Measurements from ENCODE around the gene C4orf50.

Gene C4orf50

DNA sequence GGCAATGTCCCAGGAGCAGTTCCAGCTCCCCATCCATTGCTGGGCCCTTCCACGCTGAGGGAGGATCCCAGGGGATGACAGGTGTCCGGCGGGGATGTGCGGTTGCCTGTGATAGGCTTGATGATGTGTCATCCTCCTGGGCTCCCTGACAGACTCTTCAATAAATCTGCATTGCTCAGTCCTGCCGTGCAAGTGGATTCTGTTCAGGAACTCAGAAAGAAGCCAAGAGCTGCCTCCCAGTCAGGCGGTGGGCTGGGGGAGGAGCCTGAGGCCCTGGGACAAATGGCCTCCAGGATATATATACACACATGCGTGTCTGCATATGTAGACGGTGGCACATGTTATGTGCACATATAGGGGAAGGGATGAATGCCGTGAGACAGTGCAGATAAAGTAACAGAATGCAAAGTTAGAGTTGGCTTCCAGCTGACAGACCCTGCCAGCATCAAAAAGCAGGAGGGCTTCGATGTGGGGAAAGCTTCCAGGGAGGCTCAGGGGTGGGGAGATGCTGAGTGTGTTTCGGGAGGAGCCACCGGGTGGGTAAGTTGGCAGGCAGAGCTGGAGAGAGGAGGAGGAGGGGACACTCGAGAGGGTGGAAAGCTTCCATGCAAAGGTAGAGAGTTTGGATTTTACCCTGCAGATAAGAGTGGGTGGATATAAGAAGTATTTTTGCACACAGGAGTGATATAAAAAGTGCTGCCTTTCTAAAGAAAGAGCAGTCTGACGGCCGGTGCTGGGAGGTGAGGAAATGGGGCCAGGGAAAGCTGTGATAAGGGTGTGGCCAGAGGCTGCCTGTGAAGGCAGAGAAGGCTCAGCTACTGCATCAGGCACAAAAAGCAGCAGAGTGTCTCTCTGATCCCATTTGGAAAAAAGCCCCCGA lies 96.9 kb downstream of the C4orf50 start:
- no peak for DNase-seq (ENCODE audit: extremely low read depth, low read depth)
- TF ChIP-seq, protein P1, sequence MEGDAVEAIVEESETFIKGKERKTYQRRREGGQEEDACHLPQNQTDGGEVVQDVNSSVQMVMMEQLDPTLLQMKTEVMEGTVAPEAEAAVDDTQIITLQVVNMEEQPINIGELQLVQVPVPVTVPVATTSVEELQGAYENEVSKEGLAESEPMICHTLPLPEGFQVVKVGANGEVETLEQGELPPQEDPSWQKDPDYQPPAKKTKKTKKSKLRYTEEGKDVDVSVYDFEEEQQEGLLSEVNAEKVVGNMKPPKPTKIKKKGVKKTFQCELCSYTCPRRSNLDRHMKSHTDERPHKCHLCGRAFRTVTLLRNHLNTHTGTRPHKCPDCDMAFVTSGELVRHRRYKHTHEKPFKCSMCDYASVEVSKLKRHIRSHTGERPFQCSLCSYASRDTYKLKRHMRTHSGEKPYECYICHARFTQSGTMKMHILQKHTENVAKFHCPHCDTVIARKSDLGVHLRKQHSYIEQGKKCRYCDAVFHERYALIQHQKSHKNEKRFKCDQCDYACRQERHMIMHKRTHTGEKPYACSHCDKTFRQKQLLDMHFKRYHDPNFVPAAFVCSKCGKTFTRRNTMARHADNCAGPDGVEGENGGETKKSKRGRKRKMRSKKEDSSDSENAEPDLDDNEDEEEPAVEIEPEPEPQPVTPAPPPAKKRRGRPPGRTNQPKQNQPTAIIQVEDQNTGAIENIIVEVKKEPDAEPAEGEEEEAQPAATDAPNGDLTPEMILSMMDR (IDR thresholded peaks at IDR 0.05; ENCODE audit: low read depth, low read length): no peak

DNA sequence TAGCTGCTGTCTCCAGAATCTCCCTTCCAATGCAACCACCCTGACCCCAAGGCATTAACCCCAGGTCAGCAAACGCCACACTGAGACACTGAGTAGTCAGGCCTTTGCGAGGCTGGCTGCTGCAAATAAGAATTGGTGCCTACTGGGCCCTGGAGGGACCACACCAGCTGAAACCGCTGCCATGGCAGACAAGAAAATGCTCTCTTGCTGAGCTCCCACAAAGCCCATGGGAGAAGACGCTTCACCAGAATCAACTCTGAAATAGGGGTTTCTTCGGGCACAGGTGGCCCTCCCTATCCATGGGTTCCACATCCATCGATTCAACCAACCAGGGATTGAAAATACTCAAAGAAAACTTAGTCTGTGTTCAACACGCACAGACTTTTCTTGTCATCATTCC lies 98.7 kb downstream of the C4orf50 start:
- TF ChIP-seq, protein P1 (IDR thresholded peaks at IDR 0.05; ENCODE audit: low read depth, low read length): no peak
- no peak for DNase-seq (ENCODE audit: extremely low read depth, low read depth)

DNA sequence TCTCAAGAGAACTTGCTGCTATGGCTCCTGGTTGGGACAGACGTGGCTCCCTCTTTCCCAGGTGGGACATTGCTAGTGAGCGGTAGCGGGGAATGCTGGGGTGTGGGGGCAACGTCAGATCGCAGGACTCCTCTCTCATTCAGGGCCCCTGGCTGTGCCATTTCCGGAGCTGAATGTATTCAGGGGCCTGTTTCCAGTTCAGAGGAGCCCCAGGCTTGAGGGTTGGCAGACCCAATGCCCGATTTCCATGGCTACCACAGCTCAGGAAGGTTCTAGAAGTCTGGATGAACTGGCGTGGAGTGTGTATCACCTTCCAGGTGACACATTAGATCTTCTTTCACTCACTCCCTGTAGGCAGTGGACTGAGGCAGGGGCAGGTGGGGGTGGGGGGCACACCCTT lies 99.2 kb downstream of the C4orf50 start:
- TF ChIP-seq, protein P1 (IDR thresholded peaks at IDR 0.05; ENCODE audit: low read depth, low read length): no peak
- no peak for DNase-seq (ENCODE audit: extremely low read depth, low read depth)

DNA sequence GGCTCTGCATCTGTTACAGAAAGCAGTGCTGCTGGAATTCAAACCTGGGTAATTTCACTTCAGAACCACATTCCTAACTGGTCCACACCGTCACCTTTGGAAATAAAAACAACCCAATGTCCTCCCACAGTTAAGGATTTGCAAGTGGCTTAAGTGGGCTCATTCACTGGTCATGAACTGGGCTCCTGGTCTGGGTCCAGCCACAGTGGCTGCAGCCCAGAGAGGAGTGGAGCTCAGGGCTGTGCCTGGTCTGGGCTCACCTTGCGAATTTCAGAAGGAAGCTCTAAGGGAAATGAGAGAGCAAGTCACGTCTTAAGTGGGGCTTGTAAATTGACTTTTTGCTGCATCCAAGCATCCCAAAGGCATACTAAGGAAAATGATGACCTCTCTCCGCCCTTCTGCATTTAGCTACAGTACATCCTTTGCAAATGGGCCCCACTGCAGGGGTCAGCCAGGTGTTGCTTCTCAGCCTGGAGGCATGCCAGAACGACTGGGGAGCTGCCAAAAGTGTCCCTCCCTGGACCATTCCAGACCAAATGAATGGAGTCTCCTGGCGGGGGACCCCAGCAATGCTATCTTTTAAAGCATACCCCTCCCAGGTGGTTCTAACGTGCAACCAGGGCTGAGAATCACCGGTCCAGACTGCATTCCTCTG lies 99.8 kb downstream of the C4orf50 start:
- TF ChIP-seq, protein P1 (IDR thresholded peaks at IDR 0.05; ENCODE audit: low read depth, low read length): no peak
- DNase-seq (ENCODE audit: extremely low read depth, low read depth): no peak

DNA sequence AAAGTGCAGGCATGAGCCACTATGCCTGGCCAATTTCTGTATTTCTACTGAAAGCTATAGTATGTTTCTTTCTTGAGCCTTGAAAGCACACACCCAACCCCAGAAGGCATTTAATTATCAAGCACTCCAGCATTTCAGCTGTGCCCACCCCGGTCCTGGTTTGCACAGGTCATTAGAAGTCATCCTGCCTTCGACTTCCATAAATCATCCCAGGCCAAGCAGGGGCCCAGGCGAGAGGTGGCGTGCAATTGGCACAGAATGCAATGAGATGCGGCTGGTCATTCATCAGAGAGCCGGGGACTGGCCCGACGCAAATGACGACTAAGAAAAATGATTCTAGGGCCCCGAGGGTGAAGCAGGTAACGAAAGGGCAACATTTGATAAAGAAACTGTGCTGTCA lies 100.6 kb downstream of the C4orf50 start:
- no peak for DNase-seq (ENCODE audit: extremely low read depth, low read depth)
- TF ChIP-seq, protein P1 (IDR thresholded peaks at IDR 0.05; ENCODE audit: low read depth, low read length): no peak

DNA sequence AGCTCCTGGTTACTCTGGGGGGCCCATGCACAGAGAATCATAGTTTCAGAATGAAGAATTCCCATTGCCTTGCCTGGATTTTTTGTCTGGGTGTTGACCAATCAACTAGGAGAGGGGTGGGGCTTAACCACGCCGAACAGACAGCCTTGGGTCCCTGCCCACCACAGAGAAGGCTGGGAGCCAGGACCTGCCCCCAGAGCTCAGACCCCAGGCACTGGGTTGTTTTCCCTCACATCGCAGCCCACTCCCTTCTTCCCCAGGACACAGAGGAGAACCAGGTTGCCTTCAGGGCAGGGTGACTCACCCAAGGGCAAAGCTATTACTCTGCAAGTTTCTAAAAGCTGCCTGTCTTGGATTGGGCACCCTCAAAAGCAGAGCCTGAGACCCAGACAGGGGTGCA lies 102.0 kb downstream of the C4orf50 start:
- DNase-seq (ENCODE audit: extremely low read depth, low read depth): no peak
- TF ChIP-seq, protein P1 (IDR thresholded peaks at IDR 0.05; ENCODE audit: low read depth, low read length): no peak

DNA sequence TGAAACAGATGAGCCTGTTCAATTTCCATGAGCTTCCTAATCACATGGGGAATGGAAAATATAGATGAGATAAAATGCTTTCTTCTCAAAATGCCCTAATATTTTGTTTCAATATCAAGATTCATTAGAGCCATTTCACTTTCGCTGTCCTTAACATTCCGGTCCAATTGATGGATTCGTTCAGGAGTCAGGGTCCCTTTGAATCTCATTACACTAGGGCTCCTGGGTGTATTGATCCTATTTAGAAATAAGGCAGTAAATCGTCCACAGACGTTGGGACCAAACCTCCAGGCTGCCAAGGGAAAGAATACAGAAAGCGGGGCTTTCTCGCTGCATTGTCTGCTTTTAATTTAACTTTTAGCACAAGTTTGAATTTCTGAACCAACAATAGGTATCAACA lies 104.8 kb downstream of the C4orf50 start:
- DNase-seq (ENCODE audit: extremely low read depth, low read depth): no peak

More for the DNA sequence above, 104.8 kb downstream of the C4orf50 start:
- TF ChIP-seq, protein P1 (IDR thresholded peaks at IDR 0.05; ENCODE audit: low read depth, low read length): no peak
